ENCODE measurements around the gene OGFOD3.

Gene OGFOD3

GRCh38 chr17:82416771-82417170 lies 1.6 kb downstream of the OGFOD3 start:
- TF ChIP-seq CTCF (IDR thresholded peaks at IDR 0.05), result no peak

- TF ChIP-seq CTCF (IDR thresholded peaks at IDR 0.05), result no peak
Measured at GRCh38 chr17:82416264-82416663, 2.1 kb downstream of the OGFOD3 start.

GRCh38 chr17:82415786-82416185 lies 2.6 kb downstream of the OGFOD3 start:
- no peak for TF ChIP-seq CTCF (IDR thresholded peaks at IDR 0.05)

- no peak for TF ChIP-seq CTCF (IDR thresholded peaks at IDR 0.05)
Measured at GRCh38 chr17:82415336-82415735, 3.0 kb downstream of the OGFOD3 start.

GRCh38 chr17:82414548-82415281 lies 3.7 kb downstream of the OGFOD3 start:
- peak; percentile 71 for TF ChIP-seq CTCF (IDR thresholded peaks at IDR 0.05)

- TF ChIP-seq CTCF (IDR thresholded peaks at IDR 0.05), result no peak
Measured at GRCh38 chr17:82412535-82413520, 5.6 kb downstream of the OGFOD3 start.

GRCh38 chr17:82411396-82412053 lies 6.9 kb downstream of the OGFOD3 start:
- no peak for TF ChIP-seq CTCF (IDR thresholded peaks at IDR 0.05)
